ENCODE results near the gene SAXO1. TPM values are rescaled to one million over a fixed set of nuclear protein-coding genes. Genes with fewer than 3 reads are reported as not detected.

SAXO1 gene
- total RNA-seq, 1 experiment from 2014 or later, result 0.09 TPM

DNA sequence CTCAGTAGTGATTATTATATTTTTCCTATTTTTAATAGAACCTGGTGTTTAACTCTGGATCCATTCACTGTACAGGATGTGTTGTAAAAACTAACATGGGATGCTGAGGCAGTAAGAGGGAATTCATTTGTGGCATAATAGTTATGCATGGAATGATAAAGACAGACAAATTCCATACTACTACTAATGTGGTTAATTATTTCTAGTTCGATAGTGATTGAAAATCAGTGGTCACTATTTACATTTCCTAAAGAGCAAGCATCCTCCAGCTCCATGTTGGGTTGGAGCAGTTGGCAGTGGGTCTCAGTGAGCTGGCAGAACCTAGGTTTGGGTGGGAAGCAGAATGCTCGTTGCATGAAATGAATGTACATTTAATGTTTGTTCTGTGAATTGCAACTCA lies 122.6 kb downstream of the SAXO1 start:
- peaks cover 4% of the 10 kb centered on the region; the same call in 1 of the 2 replicates for H3K9me3 Mint-ChIP-seq
- ChIA-PET POLR2A (no interaction called here), CTCF (interaction anchor here (1.0 to 1.1 kb wide), 2 partner anchors 139 to 554 kb away, joined by 3 read pairs; partner anchors contain the start of gene RRAGA)
- no peak for TF ChIP-seq FOXJ3 (CRISPR knock-in tag; IDR thresholded peaks at IDR 0.05; ENCODE audit: borderline replicate concordance)
- no peaks in the 10 kb centered on the region for H3K36me3 Mint-ChIP-seq
- no peak overlapping the region for H3K27ac Mint-ChIP-seq
- H3K4me1 Mint-ChIP-seq, result peaks cover 27% of the 10 kb centered on the region
- H3K27me3 Mint-ChIP-seq (ENCODE audit: low read depth), result no peaks in the 10 kb centered on the region
- no peak overlapping the region for H3K4me3 Mint-ChIP-seq
- no peak for DNase-seq (ENCODE audit: low spot score)
- ATAC-seq, result no peak

DNA sequence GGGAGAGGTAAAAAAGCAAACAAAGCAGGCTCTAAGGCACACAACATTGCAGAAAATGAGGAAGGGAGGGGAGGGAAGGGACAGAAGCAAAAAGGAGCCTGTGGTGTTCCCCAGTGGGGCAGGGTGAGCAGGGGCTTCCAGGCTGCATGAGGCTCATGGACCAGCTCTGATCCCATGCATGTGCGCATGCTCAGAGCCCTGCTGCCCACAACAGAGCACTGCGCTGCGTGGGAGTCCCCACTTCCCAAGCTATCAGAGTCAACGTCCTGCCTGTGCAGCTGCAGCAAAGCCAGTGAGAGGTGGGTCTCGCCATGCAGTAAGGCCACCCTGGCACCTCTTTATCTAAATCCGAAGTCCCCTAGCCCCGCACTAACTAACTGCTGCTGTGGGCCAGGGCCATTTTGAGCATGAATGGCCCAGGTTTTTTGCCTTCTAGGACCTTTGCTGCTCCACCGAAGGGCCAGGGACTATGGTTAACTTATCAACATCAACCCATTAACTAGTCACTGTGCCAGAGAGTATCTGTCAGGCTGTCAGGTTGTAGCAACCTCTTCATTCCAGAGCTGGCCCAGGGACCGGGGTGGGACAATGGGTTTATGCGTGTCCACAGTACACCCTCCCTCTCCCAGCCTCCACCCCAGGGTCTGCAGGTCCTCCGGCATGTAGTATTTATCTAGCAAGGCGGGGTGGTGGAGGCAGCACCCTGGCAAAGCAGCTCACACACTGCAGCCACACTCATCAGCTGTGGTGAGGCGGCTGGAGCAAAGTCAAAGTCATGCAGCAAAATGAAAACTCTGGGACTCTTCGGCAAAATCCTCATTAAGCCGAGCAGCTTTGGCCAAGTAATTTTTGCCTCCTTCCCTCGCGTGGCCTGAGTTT lies 123.6 kb downstream of the SAXO1 start:
- Mint-ChIP-seq H3K4me1 (peaks cover 27% of the 10 kb centered on the region), H3K27me3 (ENCODE audit: low read depth) (no peaks in the 10 kb centered on the region), H3K27ac (no peak overlapping the region), H3K9me3 (no peaks in the 10 kb centered on the region), H3K36me3 (no peaks in the 10 kb centered on the region), H3K4me3 (no peak overlapping the region)
- TF ChIP-seq ATF1 (CRISPR knock-in tag; IDR thresholded peaks at IDR 0.05), result no peak
- TF ChIP-seq, protein P1, sequence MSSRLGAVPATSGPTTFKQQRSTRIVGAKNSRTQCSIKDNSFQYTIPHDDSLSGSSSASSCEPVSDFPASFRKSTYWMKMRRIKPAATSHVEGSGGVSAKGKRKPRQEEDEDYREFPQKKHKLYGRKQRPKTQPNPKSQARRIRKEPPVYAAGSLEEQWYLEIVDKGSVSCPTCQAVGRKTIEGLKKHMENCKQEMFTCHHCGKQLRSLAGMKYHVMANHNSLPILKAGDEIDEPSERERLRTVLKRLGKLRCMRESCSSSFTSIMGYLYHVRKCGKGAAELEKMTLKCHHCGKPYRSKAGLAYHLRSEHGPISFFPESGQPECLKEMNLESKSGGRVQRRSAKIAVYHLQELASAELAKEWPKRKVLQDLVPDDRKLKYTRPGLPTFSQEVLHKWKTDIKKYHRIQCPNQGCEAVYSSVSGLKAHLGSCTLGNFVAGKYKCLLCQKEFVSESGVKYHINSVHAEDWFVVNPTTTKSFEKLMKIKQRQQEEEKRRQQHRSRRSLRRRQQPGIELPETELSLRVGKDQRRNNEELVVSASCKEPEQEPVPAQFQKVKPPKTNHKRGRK (CRISPR knock-in tag; IDR thresholded peaks at IDR 0.05; ENCODE audit: borderline replicate concordance), result no peak
- TF ChIP-seq, protein P2, sequence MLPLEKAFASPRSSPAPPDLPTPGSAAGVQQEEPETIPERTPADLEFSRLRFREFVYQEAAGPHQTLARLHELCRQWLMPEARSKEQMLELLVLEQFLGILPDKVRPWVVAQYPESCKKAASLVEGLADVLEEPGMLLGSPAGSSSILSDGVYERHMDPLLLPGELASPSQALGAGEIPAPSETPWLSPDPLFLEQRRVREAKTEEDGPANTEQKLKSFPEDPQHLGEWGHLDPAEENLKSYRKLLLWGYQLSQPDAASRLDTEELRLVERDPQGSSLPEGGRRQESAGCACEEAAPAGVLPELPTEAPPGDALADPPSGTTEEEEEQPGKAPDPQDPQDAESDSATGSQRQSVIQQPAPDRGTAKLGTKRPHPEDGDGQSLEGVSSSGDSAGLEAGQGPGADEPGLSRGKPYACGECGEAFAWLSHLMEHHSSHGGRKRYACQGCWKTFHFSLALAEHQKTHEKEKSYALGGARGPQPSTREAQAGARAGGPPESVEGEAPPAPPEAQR (CRISPR knock-in tag; IDR thresholded peaks at IDR 0.05), result no peak
- TF ChIP-seq, protein P3, sequence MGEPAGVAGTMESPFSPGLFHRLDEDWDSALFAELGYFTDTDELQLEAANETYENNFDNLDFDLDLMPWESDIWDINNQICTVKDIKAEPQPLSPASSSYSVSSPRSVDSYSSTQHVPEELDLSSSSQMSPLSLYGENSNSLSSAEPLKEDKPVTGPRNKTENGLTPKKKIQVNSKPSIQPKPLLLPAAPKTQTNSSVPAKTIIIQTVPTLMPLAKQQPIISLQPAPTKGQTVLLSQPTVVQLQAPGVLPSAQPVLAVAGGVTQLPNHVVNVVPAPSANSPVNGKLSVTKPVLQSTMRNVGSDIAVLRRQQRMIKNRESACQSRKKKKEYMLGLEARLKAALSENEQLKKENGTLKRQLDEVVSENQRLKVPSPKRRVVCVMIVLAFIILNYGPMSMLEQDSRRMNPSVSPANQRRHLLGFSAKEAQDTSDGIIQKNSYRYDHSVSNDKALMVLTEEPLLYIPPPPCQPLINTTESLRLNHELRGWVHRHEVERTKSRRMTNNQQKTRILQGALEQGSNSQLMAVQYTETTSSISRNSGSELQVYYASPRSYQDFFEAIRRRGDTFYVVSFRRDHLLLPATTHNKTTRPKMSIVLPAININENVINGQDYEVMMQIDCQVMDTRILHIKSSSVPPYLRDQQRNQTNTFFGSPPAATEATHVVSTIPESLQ (CRISPR knock-in tag; IDR thresholded peaks at IDR 0.05), result no peak
- TF ChIP-seq NFE2L1 (CRISPR knock-in tag; IDR thresholded peaks at IDR 0.05), result no peak
- TF ChIP-seq SP1 (CRISPR knock-in tag; conservative IDR thresholded peaks at IDR 0.05), result no peak
- TF ChIP-seq NR1H2 (CRISPR knock-in tag; IDR thresholded peaks at IDR 0.05), result no peak
- no peak for TF ChIP-seq SMAD4 (CRISPR knock-in tag; IDR thresholded peaks at IDR 0.05)
- TF ChIP-seq, protein P4, sequence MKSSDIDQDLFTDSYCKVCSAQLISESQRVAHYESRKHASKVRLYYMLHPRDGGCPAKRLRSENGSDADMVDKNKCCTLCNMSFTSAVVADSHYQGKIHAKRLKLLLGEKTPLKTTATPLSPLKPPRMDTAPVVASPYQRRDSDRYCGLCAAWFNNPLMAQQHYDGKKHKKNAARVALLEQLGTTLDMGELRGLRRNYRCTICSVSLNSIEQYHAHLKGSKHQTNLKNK (CRISPR knock-in tag; IDR thresholded peaks at IDR 0.05), result no peak
- TF ChIP-seq, protein P5, sequence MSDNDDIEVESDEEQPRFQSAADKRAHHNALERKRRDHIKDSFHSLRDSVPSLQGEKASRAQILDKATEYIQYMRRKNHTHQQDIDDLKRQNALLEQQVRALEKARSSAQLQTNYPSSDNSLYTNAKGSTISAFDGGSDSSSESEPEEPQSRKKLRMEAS (CRISPR knock-in tag; IDR thresholded peaks at IDR 0.05), result no peak
- no peak for TF ChIP-seq KAT7 (CRISPR knock-in tag; IDR thresholded peaks at IDR 0.05; ENCODE audit: borderline replicate concordance)
- DNase-seq (ENCODE audit: low spot score) (no peak), ATAC-seq (peak; percentile 21; the same call in 1 of the 2 replicates)
- ChIA-PET POLR2A (no interaction called here), CTCF (interaction anchor here (0.6 to 1.9 kb wide), 2 partner anchors 47 to 71 kb away, joined by 4 to 6 read pairs; no protein-coding TSS in a partner anchor)

DNA sequence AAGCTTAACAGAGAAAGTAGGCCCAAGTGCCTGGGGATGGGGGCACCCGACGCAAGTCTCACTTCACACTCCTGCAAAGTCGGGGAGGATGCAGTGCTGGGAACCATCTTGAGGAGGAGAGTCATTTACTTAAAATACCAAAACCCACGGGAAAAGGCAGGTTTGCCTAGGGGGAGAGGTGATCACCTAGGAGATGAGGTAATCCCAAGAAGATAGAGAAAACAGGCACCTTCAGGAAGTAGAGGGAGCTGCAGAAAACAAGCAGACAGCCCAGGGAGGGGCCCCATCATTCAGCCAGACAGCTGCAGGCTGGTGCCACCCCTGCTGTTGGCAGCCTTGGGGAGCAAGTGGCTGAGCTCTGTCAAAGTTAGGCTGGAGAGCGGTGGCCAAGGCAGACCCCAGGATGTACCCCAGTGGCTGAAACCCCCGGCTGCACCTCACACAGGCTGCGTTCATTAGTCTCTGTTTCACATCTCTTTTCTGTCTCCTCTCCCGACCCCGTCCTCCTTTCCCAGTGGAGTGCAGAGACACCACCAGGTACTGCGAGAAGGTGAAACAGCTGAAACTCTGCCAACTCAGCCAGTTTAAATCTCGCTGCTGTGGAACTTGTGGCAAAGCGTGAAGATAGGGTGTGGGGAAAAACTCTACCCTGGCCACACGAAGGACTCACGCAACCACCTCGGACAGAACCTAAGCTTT lies 124.9 kb downstream of the SAXO1 start:
- Mint-ChIP-seq H3K9me3 (peaks cover 5% of the 10 kb centered on the region; the same call in 1 of the 2 replicates), H3K4me3 (no peak overlapping the region), H3K4me1 (peaks cover 27% of the 10 kb centered on the region), H3K36me3 (no peaks in the 10 kb centered on the region), H3K27me3 (ENCODE audit: low read depth) (no peaks in the 10 kb centered on the region), H3K27ac (no peak overlapping the region)
- POLR2A ChIA-PET, result interaction anchor here (0.6 kb wide), 1 partner anchor 925 kb away, joined by 6 read pairs; no protein-coding TSS in a partner anchor
- CTCF ChIA-PET, result interaction anchor here (1.9 kb wide), 1 partner anchor 45 kb away, joined by 6 read pairs; no protein-coding TSS in a partner anchor
- DNase-seq (ENCODE audit: low spot score) (no peak), ATAC-seq (peak; percentile 20)
- TF ChIP-seq, protein P6, sequence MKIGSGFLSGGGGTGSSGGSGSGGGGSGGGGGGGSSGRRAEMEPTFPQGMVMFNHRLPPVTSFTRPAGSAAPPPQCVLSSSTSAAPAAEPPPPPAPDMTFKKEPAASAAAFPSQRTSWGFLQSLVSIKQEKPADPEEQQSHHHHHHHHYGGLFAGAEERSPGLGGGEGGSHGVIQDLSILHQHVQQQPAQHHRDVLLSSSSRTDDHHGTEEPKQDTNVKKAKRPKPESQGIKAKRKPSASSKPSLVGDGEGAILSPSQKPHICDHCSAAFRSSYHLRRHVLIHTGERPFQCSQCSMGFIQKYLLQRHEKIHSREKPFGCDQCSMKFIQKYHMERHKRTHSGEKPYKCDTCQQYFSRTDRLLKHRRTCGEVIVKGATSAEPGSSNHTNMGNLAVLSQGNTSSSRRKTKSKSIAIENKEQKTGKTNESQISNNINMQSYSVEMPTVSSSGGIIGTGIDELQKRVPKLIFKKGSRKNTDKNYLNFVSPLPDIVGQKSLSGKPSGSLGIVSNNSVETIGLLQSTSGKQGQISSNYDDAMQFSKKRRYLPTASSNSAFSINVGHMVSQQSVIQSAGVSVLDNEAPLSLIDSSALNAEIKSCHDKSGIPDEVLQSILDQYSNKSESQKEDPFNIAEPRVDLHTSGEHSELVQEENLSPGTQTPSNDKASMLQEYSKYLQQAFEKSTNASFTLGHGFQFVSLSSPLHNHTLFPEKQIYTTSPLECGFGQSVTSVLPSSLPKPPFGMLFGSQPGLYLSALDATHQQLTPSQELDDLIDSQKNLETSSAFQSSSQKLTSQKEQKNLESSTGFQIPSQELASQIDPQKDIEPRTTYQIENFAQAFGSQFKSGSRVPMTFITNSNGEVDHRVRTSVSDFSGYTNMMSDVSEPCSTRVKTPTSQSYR (CRISPR knock-in tag; IDR thresholded peaks at IDR 0.05), result no peak
- TF ChIP-seq, protein P7, sequence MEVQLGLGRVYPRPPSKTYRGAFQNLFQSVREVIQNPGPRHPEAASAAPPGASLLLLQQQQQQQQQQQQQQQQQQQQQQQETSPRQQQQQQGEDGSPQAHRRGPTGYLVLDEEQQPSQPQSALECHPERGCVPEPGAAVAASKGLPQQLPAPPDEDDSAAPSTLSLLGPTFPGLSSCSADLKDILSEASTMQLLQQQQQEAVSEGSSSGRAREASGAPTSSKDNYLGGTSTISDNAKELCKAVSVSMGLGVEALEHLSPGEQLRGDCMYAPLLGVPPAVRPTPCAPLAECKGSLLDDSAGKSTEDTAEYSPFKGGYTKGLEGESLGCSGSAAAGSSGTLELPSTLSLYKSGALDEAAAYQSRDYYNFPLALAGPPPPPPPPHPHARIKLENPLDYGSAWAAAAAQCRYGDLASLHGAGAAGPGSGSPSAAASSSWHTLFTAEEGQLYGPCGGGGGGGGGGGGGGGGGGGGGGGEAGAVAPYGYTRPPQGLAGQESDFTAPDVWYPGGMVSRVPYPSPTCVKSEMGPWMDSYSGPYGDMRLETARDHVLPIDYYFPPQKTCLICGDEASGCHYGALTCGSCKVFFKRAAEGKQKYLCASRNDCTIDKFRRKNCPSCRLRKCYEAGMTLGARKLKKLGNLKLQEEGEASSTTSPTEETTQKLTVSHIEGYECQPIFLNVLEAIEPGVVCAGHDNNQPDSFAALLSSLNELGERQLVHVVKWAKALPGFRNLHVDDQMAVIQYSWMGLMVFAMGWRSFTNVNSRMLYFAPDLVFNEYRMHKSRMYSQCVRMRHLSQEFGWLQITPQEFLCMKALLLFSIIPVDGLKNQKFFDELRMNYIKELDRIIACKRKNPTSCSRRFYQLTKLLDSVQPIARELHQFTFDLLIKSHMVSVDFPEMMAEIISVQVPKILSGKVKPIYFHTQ (CRISPR knock-in tag; IDR thresholded peaks at IDR 0.05), result no peak
- TF ChIP-seq GRHL2 (CRISPR knock-in tag; IDR thresholded peaks at IDR 0.05; ENCODE audit: insufficient replicate concordance, severe bottlenecking) (no peak), MXD4 (CRISPR knock-in tag; IDR thresholded peaks at IDR 0.05; ENCODE audit: borderline replicate concordance) (no peak), HMGA2 (CRISPR knock-in tag; IDR thresholded peaks at IDR 0.05) (no peak), MYBL2 (CRISPR knock-in tag; IDR thresholded peaks at IDR 0.05) (no peak)
